Measurements from ENCODE around the gene NHERF2.

NHERF2 gene

DNA sequence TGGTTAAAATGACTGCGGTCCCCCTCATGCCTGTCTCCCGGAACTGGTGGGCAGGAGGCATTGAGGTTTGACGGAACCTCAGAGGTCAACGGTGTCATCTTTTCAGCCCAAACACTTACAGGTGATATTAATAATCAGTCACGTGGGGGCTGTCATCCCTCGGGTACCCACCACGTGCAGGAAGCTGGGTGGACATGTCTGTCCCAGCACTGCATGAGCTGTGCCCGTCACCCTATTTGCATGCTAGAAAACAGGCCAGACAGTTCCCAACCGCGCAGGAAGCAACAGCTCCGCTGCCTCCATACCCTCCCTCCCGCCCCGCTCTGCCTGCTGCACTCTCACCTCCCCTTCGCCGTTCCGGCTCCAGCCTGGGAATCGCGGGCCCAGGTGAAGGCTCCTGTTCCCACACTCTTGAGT is 35.6 kb upstream of the NHERF2 start:
- peak; percentile 61 for DNase-seq

DNA sequence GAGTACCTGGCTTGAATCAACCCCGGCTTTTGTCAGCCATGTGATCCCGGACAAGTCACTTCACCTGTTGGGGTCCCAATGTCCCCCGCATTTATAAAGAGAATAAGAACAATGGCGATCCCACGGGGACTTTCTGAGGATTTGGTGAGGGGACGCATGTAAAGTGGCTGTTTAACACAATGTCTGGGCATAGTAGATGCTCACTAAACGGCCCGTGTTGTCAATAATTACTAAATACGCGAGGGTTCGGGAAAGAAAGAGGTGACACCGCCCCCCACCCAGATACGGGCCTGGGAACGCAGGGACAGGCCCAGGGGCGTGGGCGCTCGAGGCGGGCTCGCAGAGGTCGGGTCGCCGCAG is 35.1 kb upstream of the NHERF2 start:
- DNase-seq = no peak

DNA sequence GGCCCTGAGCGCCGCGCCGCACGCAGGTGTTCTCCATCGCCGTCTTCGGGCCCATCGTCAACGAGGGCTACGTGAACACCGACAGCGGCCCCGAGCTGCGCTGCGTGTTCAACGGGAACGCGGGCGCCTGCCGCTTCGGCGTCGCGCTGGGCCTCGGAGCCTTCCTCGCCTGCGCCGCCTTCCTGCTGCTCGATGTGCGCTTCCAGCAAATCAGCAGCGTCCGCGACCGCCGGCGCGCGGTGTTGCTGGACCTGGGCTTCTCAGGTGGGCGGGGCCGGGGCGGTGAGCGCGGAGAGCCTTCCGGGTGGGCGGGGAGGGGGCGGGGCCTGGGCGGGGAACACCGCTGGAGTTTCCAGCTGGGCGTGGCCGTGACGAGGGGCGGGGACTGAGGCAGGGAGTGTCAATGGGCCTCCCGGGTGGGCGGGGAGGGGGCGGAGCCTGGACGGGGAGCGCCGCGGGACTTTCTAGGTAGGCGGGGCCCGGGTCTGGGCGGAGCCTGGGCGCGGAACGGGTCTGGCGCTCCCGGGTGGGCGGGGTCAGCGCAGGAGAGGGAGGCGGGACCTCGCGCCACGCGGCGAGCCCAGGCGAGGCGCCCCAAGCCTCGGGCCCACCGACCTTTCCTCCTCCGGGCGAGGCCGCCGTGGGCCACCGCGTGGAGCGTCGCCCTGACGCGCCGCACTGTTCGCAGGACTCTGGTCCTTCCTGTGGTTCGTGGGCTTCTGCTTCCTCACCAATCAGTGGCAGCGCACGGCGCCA is 34.6 kb upstream of the NHERF2 start:
- peak; percentile 97 for DNase-seq

DNA sequence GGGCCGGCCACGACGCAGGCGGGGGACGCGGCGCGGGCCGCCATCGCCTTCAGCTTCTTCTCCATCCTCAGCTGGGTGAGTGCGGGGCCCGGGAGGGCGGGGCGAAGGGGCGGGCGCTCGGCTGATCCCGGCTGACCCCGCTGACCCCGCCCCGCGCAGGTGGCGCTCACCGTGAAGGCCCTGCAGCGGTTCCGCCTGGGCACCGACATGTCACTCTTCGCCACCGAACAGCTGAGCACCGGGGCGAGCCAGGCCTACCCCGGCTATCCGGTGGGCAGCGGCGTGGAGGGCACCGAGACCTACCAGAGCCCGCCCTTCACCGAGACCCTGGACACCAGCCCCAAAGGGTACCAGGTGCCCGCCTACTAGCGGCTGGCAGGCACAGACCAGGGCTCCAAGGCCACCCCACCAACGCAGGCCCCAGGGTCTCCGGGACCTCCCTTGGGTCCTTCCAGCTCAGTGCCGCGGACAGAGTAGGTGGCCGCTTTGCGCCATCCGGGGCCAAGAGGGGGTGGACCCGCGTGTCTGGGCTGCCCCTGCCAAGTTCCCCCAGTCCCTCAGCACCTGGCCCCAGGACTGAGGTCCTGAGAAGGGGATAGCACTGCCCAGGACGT is 33.9 kb upstream of the NHERF2 start:
- no peak for DNase-seq

DNA sequence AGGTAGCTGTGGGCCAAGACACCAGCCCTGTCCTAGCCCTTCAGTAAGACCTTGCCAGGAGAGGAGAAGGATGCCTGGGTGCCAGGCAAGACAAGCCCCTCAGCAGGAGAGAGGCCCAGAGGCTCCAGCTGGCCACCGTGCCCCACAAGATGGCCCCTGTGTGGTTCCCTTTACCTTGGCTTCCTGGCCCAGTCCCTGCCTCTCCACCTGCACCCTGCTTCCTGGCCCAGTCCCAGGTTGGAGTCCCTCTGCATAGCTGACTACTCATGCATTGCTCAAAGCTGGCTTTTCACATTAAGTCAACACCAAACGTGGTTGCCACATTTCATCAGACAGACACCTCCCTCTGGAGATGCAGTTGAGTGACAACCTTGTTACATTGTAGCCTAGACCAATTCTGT is 33.0 kb upstream of the NHERF2 start:
- DNase-seq = no peak

DNA sequence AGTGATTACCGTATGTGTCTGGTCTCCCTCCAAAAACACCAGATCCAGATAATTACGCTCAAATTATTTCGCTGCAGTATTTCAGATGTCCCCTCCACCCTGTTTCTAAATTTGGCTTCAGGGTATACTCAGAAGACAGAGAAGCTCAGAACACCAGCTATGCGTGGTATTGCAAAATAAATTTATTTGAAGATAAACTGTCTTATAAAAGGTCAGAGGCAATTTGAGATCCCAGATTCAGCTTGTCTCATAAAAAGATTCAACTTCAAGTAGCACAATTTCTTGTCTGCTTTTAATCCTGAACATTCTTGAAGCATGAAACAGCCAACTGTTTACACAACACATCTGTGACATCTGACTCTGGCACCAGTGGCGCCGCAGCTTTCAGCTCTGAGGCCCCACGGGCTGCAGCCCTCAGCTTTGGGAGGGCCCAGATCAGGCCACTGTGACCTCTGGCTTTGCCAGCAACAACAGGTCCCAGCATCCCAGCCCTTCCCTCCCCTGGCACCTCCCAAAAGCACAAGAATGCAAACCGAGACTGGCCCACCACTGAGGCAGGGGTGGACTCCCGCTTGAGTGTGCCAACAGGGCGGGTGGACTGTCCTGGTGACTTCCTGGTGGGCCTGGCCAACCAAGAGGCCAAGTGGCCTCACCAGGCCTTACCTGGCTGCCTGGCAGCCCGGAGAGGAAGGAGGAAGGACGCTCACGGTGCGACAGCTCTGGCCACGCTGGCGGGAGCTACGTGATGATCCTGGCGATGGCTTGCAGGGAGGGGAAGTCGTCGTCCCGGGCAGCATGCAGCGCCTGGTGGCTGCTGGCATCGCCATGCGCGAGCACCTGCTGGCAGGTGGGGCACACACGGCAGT is 29.0 kb upstream of the NHERF2 start:
- DNase-seq = no peak

DNA sequence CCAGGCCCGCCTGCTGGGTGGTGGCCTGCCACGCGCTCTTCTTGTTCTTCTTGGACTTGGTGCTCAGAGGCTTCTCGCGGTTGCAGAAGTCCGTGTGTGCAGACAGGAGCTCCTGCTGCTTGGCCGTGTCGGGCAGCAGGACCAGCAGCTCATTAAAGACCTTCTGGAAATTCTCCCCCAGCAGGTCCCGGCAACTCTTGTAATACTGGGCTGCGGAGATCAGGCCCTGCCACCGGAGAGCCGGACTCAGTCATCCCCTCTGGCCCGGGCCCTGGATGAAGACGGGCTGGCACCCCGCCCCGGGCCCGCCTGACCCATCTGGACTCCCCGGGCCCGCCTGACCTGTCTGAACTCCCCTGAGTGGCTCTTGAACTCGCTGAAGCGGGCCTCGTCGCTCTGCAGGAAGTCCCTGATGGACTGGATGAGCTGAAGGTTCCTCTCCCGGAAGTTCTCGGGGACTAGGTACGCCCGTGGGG is 28.3 kb upstream of the NHERF2 start:
- no peak for DNase-seq

DNA sequence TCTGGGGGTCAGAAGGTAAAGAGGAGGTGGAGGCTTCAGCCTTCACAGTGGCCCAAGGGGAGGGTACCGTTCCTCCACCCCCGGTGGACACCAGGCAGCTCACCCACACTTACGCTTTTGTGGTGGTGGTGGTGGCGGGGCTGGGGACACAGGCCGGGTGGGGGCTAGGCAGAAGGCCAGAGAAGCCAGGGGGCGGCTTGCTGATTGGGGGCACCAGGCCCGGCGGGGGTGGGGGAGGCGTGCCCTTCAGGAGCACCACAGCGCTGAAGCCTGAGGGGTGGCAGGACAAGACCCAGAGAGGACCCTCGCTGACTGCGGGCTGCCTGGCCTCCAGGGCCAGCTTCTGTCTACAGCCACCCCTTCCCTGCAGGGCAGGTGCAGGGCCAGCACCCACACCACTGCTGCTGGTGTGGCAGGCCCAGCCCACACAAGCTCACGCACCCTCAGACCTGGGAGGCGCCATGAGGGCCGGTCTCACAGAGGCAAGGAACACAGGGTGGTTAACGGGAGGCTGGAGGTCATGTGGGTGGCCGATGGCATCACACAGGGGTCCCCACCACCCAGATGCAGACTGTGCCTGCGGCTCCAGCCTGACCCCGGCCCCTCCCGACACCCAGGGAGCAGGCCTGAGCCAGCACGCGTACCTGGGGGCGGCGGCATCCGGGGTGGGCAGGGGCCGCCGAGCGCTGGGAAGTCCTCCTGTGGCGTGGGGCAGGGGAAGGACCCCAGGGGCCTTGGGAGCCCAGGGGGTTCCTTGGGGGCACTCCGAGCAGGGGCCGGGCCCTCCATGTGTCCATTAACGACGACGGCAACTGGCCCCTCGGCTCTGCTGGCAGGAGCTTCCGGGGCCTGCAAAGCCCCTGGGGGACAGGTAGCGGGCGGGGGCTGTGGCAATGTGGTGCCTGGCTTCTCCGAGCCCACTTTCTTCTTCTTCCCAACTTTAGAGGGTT is 27.6 kb upstream of the NHERF2 start:
- DNase-seq = no peak

DNA sequence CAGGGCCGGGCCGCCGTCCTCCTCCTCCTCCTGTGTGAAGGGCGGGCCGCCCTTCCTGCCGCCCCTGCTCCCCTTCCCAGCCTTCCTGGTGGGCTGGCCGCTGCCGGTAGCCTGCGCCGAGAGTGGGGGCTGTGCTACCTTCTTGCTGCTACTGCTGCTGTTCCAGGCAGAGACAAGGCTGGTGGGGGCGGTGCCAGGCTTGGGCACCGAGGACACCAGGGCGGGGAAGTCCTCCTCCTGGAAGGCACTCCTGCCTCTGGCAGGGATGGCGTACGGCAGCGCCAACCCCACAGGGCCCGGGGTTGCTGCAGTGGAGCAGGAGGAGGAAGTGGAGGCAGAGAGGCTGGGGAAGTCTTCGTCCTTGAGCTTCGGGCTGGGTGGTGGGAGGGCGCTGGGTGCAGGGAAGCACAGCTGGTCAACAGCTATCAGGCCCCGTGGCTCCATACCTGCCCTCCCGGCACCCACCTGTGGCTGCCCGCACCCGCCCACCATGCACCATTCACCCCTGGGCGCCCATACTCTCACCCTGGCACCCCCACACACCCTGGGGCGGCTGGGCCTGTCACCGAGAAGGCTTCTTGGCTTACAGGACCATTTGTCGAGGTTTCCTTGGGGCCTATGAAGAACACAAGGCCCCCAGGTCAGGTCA is 26.7 kb upstream of the NHERF2 start:
- DNase-seq = no peak

DNA sequence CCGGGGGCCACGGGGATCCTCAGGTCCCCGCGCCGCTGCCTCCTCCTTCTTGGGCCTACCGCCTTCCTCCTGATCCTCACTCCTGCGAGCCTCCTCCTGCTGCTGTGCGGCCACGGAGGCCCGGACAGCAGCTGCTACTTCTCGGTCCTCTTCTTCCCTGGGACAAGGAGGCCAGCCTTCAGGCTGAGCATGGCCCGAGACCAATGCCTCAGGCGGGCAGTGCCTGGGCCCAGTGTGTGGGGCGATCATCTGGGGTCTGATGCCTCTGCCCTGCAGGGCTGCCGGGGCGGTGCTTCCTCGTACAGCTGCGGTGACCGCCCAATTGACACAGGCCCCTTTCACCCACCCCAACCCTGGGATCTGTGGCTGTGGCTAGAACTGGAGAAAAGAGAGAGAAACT is 25.7 kb upstream of the NHERF2 start:
- DNase-seq = no peak

DNA sequence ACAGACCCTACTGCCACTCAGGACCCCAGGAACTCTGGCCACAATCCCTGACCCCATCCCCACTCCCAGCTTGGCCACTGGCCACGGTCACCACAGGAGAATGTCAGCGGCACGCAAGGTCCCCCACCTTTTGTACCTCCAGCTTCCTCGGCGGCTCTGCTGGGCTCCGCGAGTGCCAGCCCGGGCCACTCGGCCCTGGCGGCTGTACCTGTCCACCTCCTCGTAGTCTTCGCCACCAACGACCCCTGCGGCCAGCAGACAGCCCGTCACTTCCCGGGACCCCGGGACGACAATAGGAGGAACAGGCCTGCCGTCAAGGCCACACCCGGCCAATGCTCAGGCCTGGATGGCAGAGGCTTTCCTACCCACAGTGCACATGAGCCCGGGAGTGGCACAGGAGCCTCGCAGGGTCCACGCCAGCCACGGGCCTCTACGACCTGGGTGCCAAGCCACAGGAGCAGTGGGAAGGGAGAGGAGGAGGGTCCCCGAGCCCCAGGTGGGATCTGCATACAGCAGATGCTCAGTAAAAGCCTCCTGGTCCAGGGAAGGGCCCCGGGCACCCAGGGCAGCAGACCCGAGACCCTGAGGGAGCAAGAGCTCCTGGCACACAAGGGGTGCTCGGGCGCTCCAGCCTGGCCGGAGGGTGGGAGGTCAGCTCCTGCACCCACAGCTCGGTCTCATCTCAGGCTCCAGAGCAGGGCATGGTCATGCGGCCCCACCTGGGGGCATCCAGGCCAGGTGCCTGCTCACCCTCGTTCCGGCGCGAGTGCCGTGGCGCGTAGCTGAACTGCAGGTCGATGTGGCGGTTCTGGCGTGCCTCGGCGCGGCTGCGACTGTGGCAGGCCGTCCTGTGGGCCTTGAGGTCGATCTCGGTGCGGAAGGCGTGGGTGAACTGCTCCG is 25.0 kb upstream of the NHERF2 start:
- no peak for DNase-seq

DNA sequence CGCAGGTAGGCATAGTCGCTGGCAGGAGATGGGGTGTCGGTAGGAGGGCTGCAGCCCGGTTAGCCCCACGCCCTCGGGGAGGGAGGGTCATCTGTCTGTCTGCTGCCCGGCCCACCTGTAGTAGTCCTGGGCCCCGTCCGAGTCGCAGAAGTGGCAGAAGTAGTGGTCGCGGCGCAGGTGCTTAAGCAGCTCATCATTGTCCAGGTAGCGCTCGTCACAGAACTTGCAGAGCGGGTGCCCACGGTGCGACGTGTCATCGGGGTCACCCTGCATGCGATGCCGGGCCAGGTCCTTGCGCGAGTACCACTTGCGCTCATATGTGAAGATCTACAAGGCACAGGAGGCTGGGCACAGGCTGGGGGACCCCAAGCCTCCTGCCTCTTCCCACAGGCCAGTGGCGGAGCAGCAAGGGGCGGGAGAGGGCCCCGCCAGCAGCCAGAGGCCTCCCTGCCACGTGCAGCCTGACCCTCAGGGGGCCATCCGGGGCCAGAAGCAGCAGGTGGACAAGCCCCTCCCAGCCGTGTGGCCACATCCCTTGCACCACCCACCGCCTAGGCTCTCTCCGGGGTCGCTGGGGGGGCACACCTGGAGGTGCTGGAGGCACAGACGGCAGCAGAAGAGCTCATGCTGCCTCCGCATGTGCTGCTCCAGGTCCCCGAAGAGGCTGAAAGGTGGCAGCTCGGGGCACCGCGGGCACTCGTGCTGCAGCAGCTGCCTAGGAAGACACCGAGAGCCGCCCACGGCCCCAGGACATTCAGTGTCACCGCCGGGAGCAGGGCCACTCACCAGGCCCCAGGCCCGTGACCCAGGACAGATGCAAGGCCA is 24.1 kb upstream of the NHERF2 start:
- no peak for DNase-seq

DNA sequence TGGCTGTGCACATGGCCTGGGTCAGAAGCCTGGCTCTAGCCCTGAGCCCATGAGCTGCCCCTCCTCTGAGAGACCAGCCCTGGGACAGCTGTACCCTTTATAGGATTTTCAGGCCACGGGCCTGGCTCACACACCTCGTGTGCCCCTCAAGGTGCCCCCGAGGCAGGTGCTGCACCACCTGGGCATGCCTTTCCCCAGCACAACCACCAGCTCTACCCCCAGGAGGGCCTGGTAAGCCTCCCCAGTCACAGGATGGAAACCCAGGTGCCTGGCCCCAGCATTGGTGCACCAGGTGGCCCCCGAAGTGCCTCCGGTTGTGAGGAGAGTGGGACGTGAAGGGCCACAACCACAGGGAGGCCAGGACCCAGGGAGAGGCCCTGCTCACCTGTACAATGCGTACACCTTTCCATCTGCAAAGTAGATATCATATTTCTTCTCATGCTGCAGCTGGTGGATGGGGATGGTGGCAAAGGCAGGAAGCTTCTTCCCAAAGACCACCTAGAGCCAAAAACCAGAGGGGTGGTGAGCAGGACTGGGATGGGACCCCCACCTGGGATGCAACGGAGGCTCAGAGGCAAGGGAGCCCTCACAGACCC is 23.4 kb upstream of the NHERF2 start:
- no peak for DNase-seq

DNA sequence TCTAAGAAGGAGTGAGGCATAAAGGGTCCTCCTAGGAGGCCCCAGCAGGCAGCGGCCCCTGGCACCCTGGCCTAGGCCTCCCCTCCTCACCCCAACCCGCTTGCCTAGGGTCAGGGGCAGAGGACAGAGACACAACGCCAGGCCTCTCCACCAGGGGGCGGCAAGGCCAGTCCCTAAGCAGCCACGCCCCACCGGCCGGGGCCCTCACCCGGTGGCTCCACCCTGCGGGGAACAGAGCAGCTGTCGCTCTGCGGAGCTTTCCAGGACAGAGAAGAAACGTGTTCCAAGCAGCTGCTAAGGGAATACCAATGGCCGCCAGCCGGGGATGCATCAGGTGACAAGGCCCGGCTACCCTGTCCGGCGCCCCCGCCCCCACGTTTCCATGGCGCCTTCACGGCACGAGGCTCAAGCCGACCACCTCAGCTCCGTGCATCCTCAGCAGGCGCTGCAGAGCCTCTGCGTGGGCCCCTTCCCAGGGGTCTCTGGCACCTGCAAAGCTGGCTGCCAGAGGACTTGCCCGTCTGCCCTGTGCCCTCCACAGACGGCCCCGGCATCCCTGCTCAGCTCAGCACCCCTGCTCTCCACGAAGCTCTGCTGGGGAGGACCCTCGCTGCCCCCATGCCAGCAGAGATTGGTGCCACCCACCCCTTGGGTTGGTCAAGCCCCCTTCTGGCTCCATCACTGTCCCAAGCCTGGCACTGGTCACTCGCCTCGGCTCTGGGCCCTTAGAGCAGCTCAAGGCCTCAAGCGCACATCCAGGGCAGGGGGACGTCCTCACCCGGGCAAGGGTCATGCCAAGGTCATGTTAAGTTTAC is 22.7 kb upstream of the NHERF2 start:
- DNase-seq = peak; percentile 95

DNA sequence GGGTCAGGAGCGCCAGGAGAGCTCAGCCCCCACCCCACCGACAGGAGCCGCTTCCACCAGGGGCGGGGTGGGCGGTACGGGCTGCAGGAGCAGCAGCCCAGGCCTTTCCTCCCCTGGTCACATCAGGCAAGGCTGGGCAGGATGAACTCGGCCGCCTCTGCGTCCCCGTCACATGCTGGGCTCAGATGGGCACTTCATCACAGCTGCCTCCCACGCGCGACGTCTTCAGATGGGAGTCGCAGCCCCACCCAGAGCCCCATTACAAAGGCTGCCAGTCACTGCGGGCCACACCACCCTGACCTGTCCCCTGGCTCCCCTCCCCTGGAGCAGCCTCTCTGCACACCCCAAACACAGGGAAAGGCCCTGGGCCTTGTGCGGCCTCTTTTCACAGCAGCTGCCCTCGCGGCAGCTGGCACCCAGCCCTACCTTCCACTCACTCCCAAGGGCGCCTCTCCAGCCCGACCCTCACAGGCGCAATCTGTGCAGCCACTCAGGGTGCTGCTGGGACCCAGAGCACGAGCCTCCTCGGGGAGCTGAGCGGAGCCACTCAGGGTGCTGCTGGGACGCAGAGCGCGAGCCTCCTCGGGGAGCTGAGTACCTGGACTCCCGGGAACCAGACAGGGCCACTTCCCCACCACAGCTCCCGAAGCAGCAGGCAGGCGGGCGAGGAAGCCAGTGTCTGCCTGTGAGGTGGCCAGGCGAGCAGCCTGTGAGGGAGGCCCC is 21.7 kb upstream of the NHERF2 start:
- DNase-seq = no peak

DNA sequence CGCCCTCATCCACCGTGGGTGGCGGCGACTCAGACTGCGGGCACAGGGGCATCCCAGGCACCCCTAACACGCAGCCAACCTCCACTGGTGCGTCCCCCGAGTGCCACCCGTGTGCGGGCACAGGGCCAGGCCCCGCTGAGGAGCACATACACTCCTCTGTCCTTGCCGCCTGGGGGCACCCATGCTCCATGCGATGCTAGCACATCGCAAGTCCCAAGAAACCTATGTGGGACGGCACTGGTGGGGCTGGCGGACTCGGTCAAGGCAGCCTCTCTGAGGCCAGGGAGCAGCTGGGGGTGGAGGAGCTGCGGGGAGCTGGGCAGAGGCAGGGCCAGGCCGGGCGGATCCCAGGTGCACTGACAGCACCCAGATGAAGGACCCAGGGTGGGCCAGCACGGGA is 21.1 kb upstream of the NHERF2 start:
- no peak for DNase-seq

DNA sequence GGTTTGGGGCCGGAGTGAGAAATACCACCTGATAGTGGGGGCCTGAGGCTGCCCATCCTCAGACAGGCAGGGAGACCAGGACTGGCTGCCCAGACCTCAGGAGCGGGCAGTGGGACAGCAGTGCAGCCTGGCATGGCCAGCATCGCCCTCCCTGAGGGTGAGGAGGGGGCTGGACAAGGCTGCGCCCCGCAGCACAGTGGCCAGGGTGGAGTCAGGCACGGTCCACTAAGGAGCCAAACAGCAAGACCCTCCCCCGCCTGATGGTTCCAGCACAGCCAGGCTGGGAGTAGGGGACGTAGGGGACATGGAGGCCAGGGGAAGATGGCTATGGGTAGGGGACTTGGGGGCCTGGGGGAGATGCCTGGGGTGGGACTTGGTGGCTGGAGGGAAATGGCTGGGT is 20.4 kb upstream of the NHERF2 start:
- DNase-seq = no peak
